ENCODE results near the gene GCLM.

DNA sequence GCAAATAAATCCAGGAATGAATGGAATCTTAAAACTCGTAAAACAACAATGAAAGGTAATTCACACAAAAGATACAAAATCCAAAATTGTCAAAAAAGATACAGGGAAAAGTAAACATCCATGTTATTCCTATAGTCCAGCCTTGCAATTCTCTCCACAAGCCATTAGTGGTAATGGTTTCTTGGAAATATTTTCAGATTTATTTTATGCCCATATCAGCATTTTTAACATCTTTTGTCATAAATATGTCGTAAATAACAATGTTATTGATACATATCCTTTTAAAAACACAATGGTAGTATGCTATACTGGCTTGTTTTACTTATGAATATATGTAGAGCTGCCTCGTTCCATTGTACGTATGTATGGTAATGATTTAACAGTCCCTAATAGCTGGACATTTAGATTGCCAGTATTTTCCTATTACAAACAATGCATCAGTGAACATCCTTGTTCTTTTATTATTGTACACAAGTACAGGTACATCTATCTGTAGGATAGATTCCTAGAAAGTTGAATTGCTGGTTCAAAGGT is 60.8 kb downstream of the GCLM start:
- TF ChIP-seq, protein P1, sequence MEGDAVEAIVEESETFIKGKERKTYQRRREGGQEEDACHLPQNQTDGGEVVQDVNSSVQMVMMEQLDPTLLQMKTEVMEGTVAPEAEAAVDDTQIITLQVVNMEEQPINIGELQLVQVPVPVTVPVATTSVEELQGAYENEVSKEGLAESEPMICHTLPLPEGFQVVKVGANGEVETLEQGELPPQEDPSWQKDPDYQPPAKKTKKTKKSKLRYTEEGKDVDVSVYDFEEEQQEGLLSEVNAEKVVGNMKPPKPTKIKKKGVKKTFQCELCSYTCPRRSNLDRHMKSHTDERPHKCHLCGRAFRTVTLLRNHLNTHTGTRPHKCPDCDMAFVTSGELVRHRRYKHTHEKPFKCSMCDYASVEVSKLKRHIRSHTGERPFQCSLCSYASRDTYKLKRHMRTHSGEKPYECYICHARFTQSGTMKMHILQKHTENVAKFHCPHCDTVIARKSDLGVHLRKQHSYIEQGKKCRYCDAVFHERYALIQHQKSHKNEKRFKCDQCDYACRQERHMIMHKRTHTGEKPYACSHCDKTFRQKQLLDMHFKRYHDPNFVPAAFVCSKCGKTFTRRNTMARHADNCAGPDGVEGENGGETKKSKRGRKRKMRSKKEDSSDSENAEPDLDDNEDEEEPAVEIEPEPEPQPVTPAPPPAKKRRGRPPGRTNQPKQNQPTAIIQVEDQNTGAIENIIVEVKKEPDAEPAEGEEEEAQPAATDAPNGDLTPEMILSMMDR (IDR thresholded peaks at IDR 0.05; ENCODE audit: extremely low read depth in 1 of 2, insufficient read depth in 1 of 2, low read depth in 1 of 2, low read length in 2 of 2): no peak
- TF ChIP-seq POLR2A (IDR thresholded peaks at IDR 0.05; ENCODE audit: low read depth, low read length): no peak
- TF ChIP-seq, protein P2, sequence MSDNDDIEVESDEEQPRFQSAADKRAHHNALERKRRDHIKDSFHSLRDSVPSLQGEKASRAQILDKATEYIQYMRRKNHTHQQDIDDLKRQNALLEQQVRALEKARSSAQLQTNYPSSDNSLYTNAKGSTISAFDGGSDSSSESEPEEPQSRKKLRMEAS (IDR thresholded peaks at IDR 0.05; ENCODE audit: insufficient read depth, insufficient read length): no peak
